Keratinocyte (primary cell): ENCODE results near the gene EFCAB6. TPM values are rescaled to one million over a fixed set of nuclear protein-coding genes. Genes with fewer than 3 reads are reported as not detected.

ENCODE experiments used
- DNase-seq: peaks from one replicate; pipeline ENCODE4 v3.0.0-alpha.2; 2011; ENCODE audit warnings: low read depth, missing footprints, low spot score
- FAIRE-seq: peaks from 2 replicates; lab custom pipeline; 2011; peaks lifted over from hg19 to GRCh38; lab: Jason Lieb, UNC
- H2AFZ ChIP-seq: 2 replicates; pipeline ENCODE4 v1.6.0; 2012; ENCODE audit warnings: low read length, control low read depth, inconsistent platforms; ENCODE audit not compliant: control insufficient read depth
- H3K27ac ChIP-seq: 2 replicates; pipeline ENCODE4 v1.5.1; 2011; ENCODE audit warnings: low read length; ENCODE audit not compliant: control insufficient read depth, insufficient read depth
- H3K27me3 ChIP-seq: 3 replicates; pipeline ENCODE4 v1.6.0; 2011; ENCODE audit warnings: low read length; ENCODE audit not compliant: control insufficient read depth, insufficient read depth; ENCODE audit errors: extremely low read depth
- H3K36me3 ChIP-seq, 2 experiments: 2 replicates in 1 of 2; 3 replicates in 1 of 2; pipeline ENCODE4 v1.5.1; 2011; ENCODE audit warnings: low read length in 2 of 2, mild to moderate bottlenecking in 1 of 2; ENCODE audit not compliant: control insufficient read depth in 2 of 2, insufficient read depth in 2 of 2; ENCODE audit errors: extremely low read depth in 1 of 2
- H3K4me1 ChIP-seq: 3 replicates; pipeline ENCODE4 v1.5.1; 2011; ENCODE audit warnings: low read length; ENCODE audit not compliant: control insufficient read depth, insufficient read depth; ENCODE audit errors: extremely low read depth
- H3K4me2 ChIP-seq: 3 replicates; pipeline ENCODE4 v1.6.0; 2011; ENCODE audit warnings: low read depth, low read length; ENCODE audit not compliant: control insufficient read depth, insufficient read depth; ENCODE audit errors: extremely low read depth
- H3K4me3 ChIP-seq, 3 experiments: fragments of 200-600 bp in 1 of 3; sonication (generic) in 1 of 3; 2 replicates in 2 of 3; 3 replicates in 1 of 3; pipeline ENCODE4 v1.5.1; 2011 to 2016; ENCODE audit warnings: low read length in 3 of 3, mild to moderate bottlenecking in 3 of 3, control low read depth in 2 of 3, inconsistent platforms in 1 of 3, low read depth in 1 of 3, mixed read lengths in 1 of 3, mixed run types in 1 of 3, moderate library complexity in 1 of 3; ENCODE audit not compliant: control insufficient read depth in 2 of 3, insufficient read depth in 2 of 3; ENCODE audit errors: extremely low read depth in 1 of 3
- H3K79me2 ChIP-seq: 2 replicates; pipeline ENCODE4 v1.6.0; 2012; ENCODE audit warnings: low read length; ENCODE audit not compliant: control insufficient read depth, insufficient read depth
- H3K9ac ChIP-seq: 3 replicates; pipeline ENCODE4 v1.6.0; 2011; ENCODE audit warnings: low read length; ENCODE audit not compliant: control insufficient read depth, insufficient read depth; ENCODE audit errors: extremely low read depth
- H3K9me1 ChIP-seq: 3 replicates; pipeline ENCODE4 v1.6.0; 2011; ENCODE audit warnings: low read length; ENCODE audit not compliant: control insufficient read depth, insufficient read depth; ENCODE audit errors: extremely low read depth
- H3K9me3 ChIP-seq: 2 replicates; pipeline ENCODE4 v1.5.1; 2012; ENCODE audit warnings: low read depth, low read length; ENCODE audit not compliant: control insufficient read depth
- H4K20me1 ChIP-seq: 3 replicates; pipeline ENCODE4 v1.6.0; 2011; ENCODE audit warnings: low read length; ENCODE audit not compliant: control insufficient read depth, insufficient read depth; ENCODE audit errors: extremely low read depth
- EZH2 ChIP-seq: IDR thresholded peaks from one replicate; pipeline ENCODE4 v1.6.1; 2012; ENCODE audit warnings: inconsistent platforms, mild to moderate bottlenecking, low read length, moderate library complexity
- dilution Hi-C: fragments of 300-500 bp; cut with MboI; formaldehyde crosslinking; loops from one replicate; pipeline ENCODE4 v1.7.0; 2020; ENCODE audit warnings: low sequenced_read_pairs; ENCODE audit not compliant: extremely low pct_ligation_motif_present
- polyA plus RNA-seq, 5 experiments: library from polyadenylated mRNA; depleted of rRNA in 3 of 5; stranded (reverse) in 3 of 5; stranded (forward) in 1 of 5; unstranded in 1 of 5; fragments of >200 nt; gene quantifications; 1 replicate in 1 of 5; 2 replicates in 3 of 5; 3 replicates in 1 of 5; pipeline versions ENCODE4 v1.2.1 to v1.2.3, GENCODE V29; 2011 to 2012; ENCODE audit warnings: missing spikeins in 2 of 5, low read depth in 1 of 5, low replicate concordance in 1 of 5
- TF ChIP-seq, protein P1 (sequence below), 3 experiments: IDR thresholded peaks in 1 of 3; conservative IDR thresholded peaks in 1 of 3; optimal IDR thresholded peaks in 1 of 3; 2 replicates in 2 of 3; 3 replicates in 1 of 3; pipeline versions ENCODE3 to v1.5.1; 2011; ENCODE audit warnings: low read length in 3 of 3, mild to moderate bottlenecking in 3 of 3, moderate library complexity in 2 of 3, control low read depth in 1 of 3, inconsistent platforms in 1 of 3; ENCODE audit not compliant: insufficient read depth in 2 of 3; ENCODE audit errors: extremely low read depth in 1 of 3

Gene EFCAB6
- polyA plus RNA-seq, 1 donor (not counting 4 experiments of a cell fraction or from before 2014, with no cell fraction given), result 0.18 TPM

DNA sequence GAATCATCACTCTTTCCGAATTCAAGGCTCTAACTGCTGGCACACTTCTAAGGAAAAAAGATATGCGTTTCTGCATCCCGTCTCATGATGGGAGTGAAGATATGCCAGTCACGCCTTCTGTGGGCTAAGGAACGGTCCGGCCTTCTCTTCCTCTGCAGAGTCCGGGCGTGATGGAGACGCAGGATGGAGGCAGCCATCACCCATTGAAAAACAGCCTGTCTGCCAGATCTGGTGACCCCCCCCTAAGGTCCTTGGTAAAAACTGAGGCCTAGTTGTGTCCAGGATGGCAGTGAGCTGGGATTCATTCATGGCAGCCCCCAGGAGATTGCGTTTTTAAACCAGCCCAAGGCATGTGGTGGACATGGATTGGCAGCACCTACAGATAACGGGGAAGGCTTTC lies 6.9 kb upstream of the EFCAB6 start:
- no peak for FAIRE-seq
- dilution Hi-C loops, result no loop called here
- Histone ChIP-seq H3K4me2 (no peak overlapping the region), H3K9me1 (no peaks in the 10 kb centered on the region), H3K27me3 (peaks cover 4% of the 10 kb centered on the region), H3K79me2 (no peaks in the 10 kb centered on the region), H4K20me1 (no peaks in the 10 kb centered on the region), H3K27ac (no peak overlapping the region), H3K4me3 (no peak overlapping the region), H3K9me3 (no peaks in the 10 kb centered on the region), H3K36me3 (peaks cover 0 to 2% of the 10 kb centered on the region in 2 experiments), H2AFZ (no peak overlapping the region), H3K4me1 (no peaks in the 10 kb centered on the region), H3K9ac (no peak overlapping the region)
- no peak for DNase-seq
- TF ChIP-seq, protein P1, sequence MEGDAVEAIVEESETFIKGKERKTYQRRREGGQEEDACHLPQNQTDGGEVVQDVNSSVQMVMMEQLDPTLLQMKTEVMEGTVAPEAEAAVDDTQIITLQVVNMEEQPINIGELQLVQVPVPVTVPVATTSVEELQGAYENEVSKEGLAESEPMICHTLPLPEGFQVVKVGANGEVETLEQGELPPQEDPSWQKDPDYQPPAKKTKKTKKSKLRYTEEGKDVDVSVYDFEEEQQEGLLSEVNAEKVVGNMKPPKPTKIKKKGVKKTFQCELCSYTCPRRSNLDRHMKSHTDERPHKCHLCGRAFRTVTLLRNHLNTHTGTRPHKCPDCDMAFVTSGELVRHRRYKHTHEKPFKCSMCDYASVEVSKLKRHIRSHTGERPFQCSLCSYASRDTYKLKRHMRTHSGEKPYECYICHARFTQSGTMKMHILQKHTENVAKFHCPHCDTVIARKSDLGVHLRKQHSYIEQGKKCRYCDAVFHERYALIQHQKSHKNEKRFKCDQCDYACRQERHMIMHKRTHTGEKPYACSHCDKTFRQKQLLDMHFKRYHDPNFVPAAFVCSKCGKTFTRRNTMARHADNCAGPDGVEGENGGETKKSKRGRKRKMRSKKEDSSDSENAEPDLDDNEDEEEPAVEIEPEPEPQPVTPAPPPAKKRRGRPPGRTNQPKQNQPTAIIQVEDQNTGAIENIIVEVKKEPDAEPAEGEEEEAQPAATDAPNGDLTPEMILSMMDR (optimal IDR thresholded peaks at IDR 0.05 in 1 of 3, IDR thresholded peaks at IDR 0.05 in 1 of 3, conservative IDR thresholded peaks at IDR 0.05 in 1 of 3; ENCODE audit: extremely low read depth in 1 of 3, insufficient read depth in 2 of 3, low read length in 3 of 3), result no peak
- no peak for TF ChIP-seq EZH2

DNA sequence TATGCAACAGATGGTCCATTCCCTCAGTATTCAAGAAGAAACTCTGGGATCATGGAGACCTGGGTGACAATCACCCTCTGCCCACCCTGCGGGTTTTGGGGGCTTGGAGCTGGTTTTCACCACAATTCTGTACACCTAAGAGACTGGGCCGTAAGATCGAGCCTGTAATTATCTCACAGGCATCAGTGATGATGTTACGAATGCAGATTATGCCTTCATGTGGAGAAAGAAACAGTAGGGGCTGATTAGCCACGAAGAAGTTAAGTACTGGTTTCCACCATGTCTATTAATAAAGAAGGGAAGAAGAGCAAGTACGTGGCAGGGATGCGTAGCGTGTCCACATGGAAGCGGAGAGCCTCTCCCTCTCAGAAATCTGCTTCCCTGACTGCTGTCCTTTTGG lies 5.3 kb upstream of the EFCAB6 start:
- peaks cover 0 to 2% of the 10 kb centered on the region in 2 experiments for H3K36me3 ChIP-seq
- H3K4me3 ChIP-seq, result no peak overlapping the region
- no peak overlapping the region for H2AFZ ChIP-seq
- H3K27ac ChIP-seq, result no peak overlapping the region
- H3K4me1 ChIP-seq, result peaks cover 7% of the 10 kb centered on the region
- H3K9me3 ChIP-seq, result no peaks in the 10 kb centered on the region
- H4K20me1 ChIP-seq, result no peaks in the 10 kb centered on the region
- FAIRE-seq (no peak), DNase-seq (no peak)
- peaks cover 3% of the 10 kb centered on the region for H3K27me3 ChIP-seq
- dilution Hi-C loops, result no loop called here
- H3K9me1 ChIP-seq, result no peaks in the 10 kb centered on the region
- no peak overlapping the region for H3K9ac ChIP-seq
- H3K4me2 ChIP-seq, result no peak overlapping the region
- peaks cover 9% of the 10 kb centered on the region for H3K79me2 ChIP-seq
- TF ChIP-seq, protein P1 (optimal IDR thresholded peaks at IDR 0.05 in 1 of 3, IDR thresholded peaks at IDR 0.05 in 1 of 3, conservative IDR thresholded peaks at IDR 0.05 in 1 of 3; ENCODE audit: extremely low read depth in 1 of 3, insufficient read depth in 2 of 3, low read length in 3 of 3), result no peak
- TF ChIP-seq EZH2, result no peak
